ENCODE measurements around the gene HEPHL1.
"Not testable (repeated sequence)": the region's sequence is repeated elsewhere in the genome, so short reads cannot be mapped to it uniquely, and the experiment has no call there.

Gene HEPHL1

GRCh38 chr11:94020777-94021481, at the start of gene HEPHL1:
Gene HEPHL1, plus strand, starts transcription at chr11:94021354. Its CDS starts 15 bp downstream, at chr11:94021369.
- DNase-seq (ENCODE audit: low read depth, low spot score) = no peak

- no peak for DNase-seq (ENCODE audit: low read depth, low spot score)
Measured at GRCh38 chr11:93972790-93973189, 48.4 kb upstream of the HEPHL1 start.

- DNase-seq (ENCODE audit: low read depth, low spot score) = not testable (repeated sequence)
Measured at GRCh38 chr11:93973322-93974051, 47.7 kb upstream of the HEPHL1 start.

GRCh38 chr11:93974759-93975158, 46.4 kb upstream of the HEPHL1 start:
- no peak for DNase-seq (ENCODE audit: low read depth, low spot score)

- not testable (repeated sequence) for DNase-seq (ENCODE audit: low read depth, low spot score)
Measured at GRCh38 chr11:93976577-93977254, 44.4 kb upstream of the HEPHL1 start.

DNA sequence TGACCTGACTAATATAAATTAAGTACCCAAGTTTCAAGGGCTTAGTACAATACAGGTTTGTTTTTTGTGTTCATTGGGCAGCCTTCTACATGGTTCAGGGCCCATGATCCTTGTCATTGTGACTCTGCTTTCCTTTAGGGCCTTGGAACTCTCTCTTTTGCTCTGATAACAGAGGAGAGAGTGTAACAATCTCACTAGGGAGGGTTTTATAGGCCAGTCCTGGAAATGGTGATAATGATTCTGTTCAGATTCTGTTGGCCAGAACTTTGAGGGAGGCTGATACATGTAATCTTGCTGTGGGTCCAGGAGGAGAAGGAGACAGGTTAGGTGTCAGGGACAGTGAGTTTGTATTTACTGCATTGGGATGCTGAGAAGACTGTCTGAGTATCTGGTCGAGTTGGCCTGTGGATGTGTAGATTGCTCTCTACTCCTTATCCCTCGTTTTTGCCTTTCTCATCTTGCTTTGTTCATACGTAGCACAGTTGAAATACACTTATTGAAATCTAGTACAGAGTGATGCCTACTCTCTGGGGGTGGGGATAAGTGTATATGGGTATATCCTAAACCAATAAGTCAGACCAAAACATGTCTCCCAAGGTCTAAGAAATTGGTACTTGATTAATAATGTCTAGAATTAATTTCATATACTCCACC, 37.5 kb upstream of the HEPHL1 start:
- DNase-seq (ENCODE audit: low read depth, low spot score) = no peak

GRCh38 chr11:93984196-93984567, 37.0 kb upstream of the HEPHL1 start:
- DNase-seq (ENCODE audit: low read depth, low spot score) = no peak

- no peak for DNase-seq (ENCODE audit: low read depth, low spot score)
Measured at GRCh38 chr11:93984936-93985335, 36.2 kb upstream of the HEPHL1 start.

GRCh38 chr11:93986716-93987115, 34.4 kb upstream of the HEPHL1 start:
- no peak for DNase-seq (ENCODE audit: low read depth, low spot score)

DNA sequence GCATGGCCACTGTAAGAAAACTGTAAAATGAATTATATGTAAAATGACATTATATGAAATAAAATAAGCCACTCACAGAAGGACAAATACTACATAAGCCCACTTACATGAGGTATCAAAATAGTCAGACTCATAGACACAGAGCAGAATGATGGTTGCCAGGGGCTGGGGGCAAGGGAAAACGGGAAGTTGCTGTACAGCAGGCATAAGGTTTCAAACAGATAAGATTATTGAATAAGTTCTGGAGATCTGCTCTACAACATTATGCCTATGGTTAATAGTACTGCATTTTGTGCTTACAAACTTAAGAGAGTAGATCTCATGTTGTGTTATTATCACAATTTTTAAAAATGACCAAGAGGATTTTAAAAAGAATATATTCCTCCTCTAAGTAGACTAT, 32.7 kb upstream of the HEPHL1 start:
- DNase-seq (ENCODE audit: low read depth, low spot score) = no peak

- DNase-seq (ENCODE audit: low read depth, low spot score) = no peak
Measured at GRCh38 chr11:93988912-93989311, 32.2 kb upstream of the HEPHL1 start.

DNA sequence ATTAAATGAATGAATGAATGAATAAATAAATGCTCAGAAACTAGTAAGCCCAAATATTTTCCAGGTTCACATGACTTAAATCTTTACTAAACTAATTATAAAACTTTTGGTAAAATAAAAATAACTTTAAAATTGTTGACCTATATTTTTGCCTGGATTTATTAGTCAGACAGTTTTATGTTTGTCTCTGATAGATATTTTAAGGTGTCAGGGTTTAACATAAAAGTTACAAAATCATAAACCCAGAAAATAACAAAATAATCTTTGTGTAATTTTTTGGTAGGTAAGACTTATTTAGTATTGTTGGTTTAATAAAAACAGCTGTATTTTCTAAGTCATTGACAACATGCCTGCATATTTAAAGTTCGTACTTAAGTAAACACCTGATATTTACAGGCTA, 27.4 kb upstream of the HEPHL1 start:
- no peak for DNase-seq (ENCODE audit: low read depth, low spot score)

- DNase-seq (ENCODE audit: low read depth, low spot score) = no peak
Measured at GRCh38 chr11:93997741-93998140, 23.4 kb upstream of the HEPHL1 start.

DNA sequence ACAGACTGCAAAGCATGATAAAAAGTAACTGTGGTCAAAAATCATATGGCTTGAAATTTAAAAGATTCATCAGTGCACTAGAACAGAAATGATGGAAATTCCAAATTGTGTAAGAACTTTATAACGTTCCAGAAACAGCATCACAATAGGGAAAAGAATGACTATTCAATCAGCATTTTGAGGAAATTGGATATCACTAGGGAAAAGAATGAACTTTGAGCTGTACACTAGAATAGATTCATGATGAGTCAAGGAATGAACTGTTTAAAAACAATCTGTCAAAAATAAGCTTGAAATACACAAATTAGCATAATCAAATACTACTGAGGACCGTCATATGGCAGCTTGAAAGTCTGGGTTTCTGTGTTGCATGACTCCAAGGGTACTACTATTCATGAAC, 20.5 kb upstream of the HEPHL1 start:
- no peak for DNase-seq (ENCODE audit: low read depth, low spot score)

GRCh38 chr11:94002226-94002625, 18.9 kb upstream of the HEPHL1 start:
- DNase-seq (ENCODE audit: low read depth, low spot score) = no peak

- DNase-seq (ENCODE audit: low read depth, low spot score) = no peak
Measured at GRCh38 chr11:94007426-94007825, 13.7 kb upstream of the HEPHL1 start.

DNA sequence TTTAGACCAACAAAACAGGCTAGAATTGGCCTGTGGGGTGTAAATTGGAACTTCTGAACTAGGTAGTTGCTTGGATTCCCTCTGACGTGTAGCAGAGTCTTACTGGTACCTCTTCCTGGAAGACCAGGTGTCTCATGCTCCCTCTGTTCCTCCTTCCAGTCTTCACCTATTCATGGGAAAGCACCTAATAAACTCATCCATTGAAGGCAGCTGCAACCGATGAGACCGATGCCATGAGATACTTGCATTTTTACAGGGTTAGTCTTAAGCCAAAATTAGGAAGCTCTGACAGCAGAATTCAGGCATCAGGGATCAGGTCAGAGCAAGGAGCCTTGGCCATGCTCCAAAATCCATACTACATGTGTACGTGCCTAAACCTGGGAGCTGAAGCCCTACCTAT, 13.2 kb upstream of the HEPHL1 start:
- no peak for DNase-seq (ENCODE audit: low read depth, low spot score)

- DNase-seq (ENCODE audit: low read depth, low spot score) = no peak
Measured at GRCh38 chr11:94010136-94010535, 11.0 kb upstream of the HEPHL1 start.

GRCh38 chr11:94011478-94011877, 9.7 kb upstream of the HEPHL1 start:
- DNase-seq (ENCODE audit: low read depth, low spot score) = no peak

DNA sequence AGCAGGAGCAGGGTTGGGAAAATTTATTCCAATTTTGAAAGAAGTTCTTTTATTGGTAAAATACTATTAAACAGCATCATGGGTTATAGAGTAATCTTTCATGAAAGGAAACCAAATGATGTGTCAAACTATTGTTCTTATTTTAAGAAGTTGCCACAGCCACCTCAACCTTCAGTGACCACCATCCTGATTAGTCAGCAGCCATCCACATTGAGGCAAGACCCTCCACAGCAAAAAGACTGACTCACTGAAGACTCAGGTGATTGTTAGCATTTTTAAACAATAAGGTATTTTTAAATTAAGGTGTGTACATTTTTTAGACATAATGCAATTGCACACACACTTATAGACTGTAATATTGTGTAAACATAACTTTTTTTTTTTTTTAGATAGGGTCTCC, 3.7 kb upstream of the HEPHL1 start:
- DNase-seq (ENCODE audit: low read depth, low spot score) = no peak

GRCh38 chr11:94018721-94019120, 2.4 kb upstream of the HEPHL1 start:
- no peak for DNase-seq (ENCODE audit: low read depth, low spot score)

DNA sequence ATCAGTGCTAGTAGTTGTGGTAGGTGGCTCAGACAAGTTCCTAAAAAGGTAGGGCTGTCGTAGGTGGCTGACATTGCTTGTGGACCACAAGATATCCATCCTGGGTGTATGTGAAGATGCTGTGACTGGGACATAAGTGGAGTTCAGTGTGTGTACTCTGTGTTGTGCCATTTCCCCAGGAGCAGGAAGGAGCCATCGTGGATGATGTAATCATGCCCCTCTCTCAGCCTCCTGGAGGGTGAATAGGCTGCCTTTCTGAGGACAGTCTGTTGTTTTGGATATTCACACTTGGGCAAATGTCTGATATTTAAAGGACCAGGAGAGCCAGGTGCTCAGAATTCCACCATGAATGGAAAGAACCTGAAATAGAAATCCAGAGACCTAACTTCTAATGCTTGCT, 2.7 kb downstream of the HEPHL1 start:
- DNase-seq (ENCODE audit: low read depth, low spot score) = no peak
